Breast epithelium (tissue), 4 donors: ENCODE measurements around the gene EIF4G3. TPM values are rescaled to one million over a fixed set of nuclear protein-coding genes. Genes with fewer than 3 reads are reported as not detected.

Experiments
- DNase-seq, 2 donors: peaks; one replicate each; pipeline ENCODE4 v3.0.0-alpha.2; 2019; ENCODE audit warnings: low spot score in 2 of 2
- H3K27ac ChIP-seq, 2 donors: fragments of 200-600 bp; sonication (generic) in 1 of 2; one replicate each; pipeline ENCODE4 v1.5.1; 2016 to 2019; ENCODE audit warnings: mild to moderate bottlenecking in 1 of 2
- H3K27me3 ChIP-seq, 2 donors: fragments of 200-600 bp; sonication (generic) in 1 of 2; one replicate each; pipeline versions ENCODE4 v1.5.1 to v1.6.0; 2017 to 2019; ENCODE audit warnings: control low read depth in 1 of 2, mild to moderate bottlenecking in 1 of 2
- H3K36me3 ChIP-seq: fragments of 200-600 bp; one replicate; pipeline ENCODE4 v1.5.1; 2019
- H3K4me1 ChIP-seq, 2 donors: fragments of 200-600 bp; sonication (generic); one replicate each; pipeline ENCODE4 v1.5.1; 2016 to 2019; ENCODE audit warnings: control low read depth in 1 of 2
- H3K4me3 ChIP-seq, 3 donors: fragments of 200-600 bp; sonication (generic); 1 replicate in 2 of 3; 2 replicates in 1 of 3; pipeline ENCODE4 v1.5.1; 2016 to 2019; ENCODE audit warnings: mild to moderate bottlenecking in 3 of 3, moderate library complexity in 2 of 3
- H3K9me3 ChIP-seq, 2 donors: fragments of 200-600 bp; sonication (generic) in 1 of 2; one replicate each; pipeline ENCODE4 v1.5.1; 2016 to 2019; ENCODE audit warnings: control low read depth in 1 of 2
- POLR2A ChIP-seq: fragments of 450-650 bp; IDR thresholded peaks from one replicate; pipeline ENCODE4 v1.6.1; 2016; ENCODE audit warnings: antibody characterized with exemption, mild to moderate bottlenecking, moderate library complexity
- POLR2AphosphoS5 ChIP-seq, 3 donors: sonication (generic); formaldehyde crosslinking; IDR thresholded peaks; one replicate each; pipeline ENCODE4 v1.6.1; 2017; ENCODE audit warnings: antibody characterized with exemption in 3 of 3
- intact Hi-C: fragments of 100-400 bp; cut with DNase I; formaldehyde crosslinking; loops from one replicate; pipeline ENCODE4 v1.15.1; 2023; ENCODE audit warnings: low total_unique reads
- total RNA-seq, 3 donors: library from RNA; depleted of rRNA; stranded (reverse); fragments of >200 nt; gene quantifications; one replicate each; pipeline ENCODE4 v1.1.0, GENCODE V29; 2016
- TF ChIP-seq, protein P1 (sequence below), 3 donors: fragments of 450-650 bp; IDR thresholded peaks; one replicate each; pipeline ENCODE4 v1.5.1; 2016 to 2017; ENCODE audit warnings: antibody characterized with exemption in 3 of 3, mild to moderate bottlenecking in 3 of 3, moderate library complexity in 3 of 3

EIF4G3 gene
- total RNA-seq, 3 donors from 2014 or later, result 37.8 to 52.4 (median 50.8) TPM

DNA sequence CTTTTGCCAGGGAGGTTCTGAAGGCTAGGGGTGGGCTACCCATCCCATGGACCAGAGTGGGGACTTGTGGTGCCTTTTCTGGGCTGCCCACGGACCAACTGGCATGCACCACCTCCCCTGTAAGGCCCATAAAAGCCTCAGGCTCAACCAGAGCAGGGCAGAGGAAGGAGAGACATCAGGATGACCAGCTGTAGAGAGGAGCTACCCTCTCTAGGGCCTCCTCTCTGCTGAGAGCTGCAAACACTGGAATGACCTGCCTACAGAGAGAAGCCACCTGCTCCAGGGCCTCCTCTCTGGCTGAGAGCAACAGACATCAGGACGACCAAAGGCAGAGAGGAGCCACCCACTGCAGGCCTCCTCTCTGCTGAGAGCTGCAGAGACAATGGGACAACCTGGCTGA lies 140.9 kb downstream of the EIF4G3 start:
- Histone ChIP-seq H3K4me1 (no peaks in the 10 kb centered on the region), H3K9me3 (no peaks in the 10 kb centered on the region), H3K27me3 (no peaks in the 10 kb centered on the region), H3K36me3 (no peaks in the 10 kb centered on the region), H3K27ac (no peak overlapping the region), H3K4me3 (no peak overlapping the region)
- no peak for DNase-seq
- no peak for TF ChIP-seq POLR2AphosphoS5 (IDR thresholded peaks at IDR 0.05)
- TF ChIP-seq, protein P1, sequence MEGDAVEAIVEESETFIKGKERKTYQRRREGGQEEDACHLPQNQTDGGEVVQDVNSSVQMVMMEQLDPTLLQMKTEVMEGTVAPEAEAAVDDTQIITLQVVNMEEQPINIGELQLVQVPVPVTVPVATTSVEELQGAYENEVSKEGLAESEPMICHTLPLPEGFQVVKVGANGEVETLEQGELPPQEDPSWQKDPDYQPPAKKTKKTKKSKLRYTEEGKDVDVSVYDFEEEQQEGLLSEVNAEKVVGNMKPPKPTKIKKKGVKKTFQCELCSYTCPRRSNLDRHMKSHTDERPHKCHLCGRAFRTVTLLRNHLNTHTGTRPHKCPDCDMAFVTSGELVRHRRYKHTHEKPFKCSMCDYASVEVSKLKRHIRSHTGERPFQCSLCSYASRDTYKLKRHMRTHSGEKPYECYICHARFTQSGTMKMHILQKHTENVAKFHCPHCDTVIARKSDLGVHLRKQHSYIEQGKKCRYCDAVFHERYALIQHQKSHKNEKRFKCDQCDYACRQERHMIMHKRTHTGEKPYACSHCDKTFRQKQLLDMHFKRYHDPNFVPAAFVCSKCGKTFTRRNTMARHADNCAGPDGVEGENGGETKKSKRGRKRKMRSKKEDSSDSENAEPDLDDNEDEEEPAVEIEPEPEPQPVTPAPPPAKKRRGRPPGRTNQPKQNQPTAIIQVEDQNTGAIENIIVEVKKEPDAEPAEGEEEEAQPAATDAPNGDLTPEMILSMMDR (IDR thresholded peaks at IDR 0.05), result no peak
- no peak for TF ChIP-seq POLR2A
- intact Hi-C loops, result no loop called here

DNA sequence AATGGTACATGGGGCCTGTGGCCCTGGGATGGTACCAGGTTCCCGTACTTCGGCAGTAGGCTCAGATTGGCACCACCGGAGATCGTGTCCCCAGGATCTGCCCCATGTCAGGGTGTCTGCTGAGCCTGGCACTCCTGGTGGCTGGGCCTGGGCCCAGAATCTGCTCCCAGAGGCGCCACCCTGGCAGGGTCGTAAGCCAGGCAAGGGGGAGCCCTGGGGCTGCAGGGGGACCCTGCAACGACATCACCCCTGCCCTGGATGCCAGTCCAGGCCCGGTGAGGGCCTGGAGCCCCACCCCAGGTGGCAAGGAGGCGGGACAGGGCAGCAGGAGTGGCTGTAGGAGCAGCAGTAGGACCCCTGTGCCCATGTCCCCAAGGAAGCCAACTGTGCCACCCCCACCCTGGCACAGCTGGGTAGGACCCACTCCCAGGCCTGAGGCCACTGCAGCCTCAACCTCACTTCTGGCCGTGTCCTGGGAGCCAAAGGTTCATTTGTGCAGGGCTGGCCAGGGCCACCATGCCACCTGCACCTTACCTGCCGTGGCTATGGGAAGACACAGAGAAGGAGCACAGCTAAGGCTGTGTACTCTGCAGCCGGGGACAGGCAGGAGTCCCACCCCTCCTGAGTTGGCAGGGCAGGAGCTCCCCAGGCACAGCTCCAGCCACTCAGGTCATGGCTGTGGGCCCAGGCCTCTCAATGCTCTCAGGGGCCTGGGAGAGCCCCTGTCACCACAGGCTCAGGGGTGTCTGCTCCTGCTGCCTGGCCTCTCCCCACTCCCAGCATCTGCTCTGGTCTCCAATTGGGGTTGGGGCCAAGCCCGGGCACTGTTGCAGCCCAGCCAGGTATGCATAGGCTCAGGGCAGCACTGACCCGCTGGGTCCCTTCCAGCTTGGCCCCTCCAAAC lies 141.7 kb downstream of the EIF4G3 start:
- DNase-seq, result no peak
- Histone ChIP-seq H3K27me3 (no peaks in the 10 kb centered on the region), H3K27ac (no peak overlapping the region), H3K4me1 (no peaks in the 10 kb centered on the region), H3K4me3 (no peak overlapping the region), H3K9me3 (no peaks in the 10 kb centered on the region), H3K36me3 (no peaks in the 10 kb centered on the region)
- TF ChIP-seq POLR2AphosphoS5 (IDR thresholded peaks at IDR 0.05) (no peak), POLR2A (no peak)
- TF ChIP-seq, protein P1 (IDR thresholded peaks at IDR 0.05), result no peak
- intact Hi-C loops, result no loop called here

DNA sequence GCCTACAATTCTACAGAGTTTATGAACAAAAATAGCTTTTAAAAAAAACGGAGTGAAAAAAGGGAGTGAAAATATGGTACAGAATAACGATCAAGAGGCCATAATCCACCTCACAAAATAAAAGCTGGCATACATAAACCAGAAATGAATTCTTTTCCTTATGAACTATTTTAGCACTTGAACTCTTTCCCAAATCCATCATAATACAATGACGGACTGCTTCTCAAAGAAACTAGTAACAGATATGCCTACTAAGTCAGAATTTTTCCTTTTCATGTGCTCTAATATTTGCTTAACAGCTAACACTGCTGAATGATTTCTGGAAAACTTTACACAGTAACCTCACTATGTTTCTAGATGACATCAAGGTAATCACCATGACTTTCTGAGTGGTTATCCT lies 144.0 kb downstream of the EIF4G3 start:
- no peak for DNase-seq
- intact Hi-C loops, result no loop called here
- no peak overlapping the region for H3K4me3 ChIP-seq
- H3K27me3 ChIP-seq, result no peaks in the 10 kb centered on the region
- no peak overlapping the region for H3K27ac ChIP-seq
- H3K4me1 ChIP-seq, result no peaks in the 10 kb centered on the region
- H3K36me3 ChIP-seq, result no peaks in the 10 kb centered on the region
- TF ChIP-seq POLR2AphosphoS5 (IDR thresholded peaks at IDR 0.05) (no peak), POLR2A (no peak)
- TF ChIP-seq, protein P1 (IDR thresholded peaks at IDR 0.05), result no peak
- no peaks in the 10 kb centered on the region for H3K9me3 ChIP-seq

DNA sequence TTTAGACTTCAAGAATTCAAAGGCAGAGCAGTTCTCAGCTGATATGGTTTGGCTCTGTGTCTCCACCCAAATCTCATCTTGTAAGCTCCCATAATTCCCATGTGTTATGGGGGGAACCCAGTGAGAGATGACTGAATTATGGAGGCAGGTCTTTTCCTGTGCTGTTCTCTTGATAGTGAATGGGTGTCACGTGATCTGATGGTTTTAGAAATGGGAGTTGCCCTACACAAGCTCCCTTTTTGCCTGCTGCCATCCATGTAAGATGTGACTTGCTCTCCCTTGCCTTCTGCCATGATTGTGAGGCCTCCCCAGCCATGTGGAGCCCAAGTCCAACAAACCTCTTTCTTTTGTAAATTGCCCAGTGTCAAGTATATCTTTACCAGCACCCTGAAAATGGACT lies 146.5 kb downstream of the EIF4G3 start:
- TF ChIP-seq, protein P1 (IDR thresholded peaks at IDR 0.05), result no peak
- TF ChIP-seq POLR2A (no peak), POLR2AphosphoS5 (IDR thresholded peaks at IDR 0.05) (no peak)
- Histone ChIP-seq H3K9me3 (no peaks in the 10 kb centered on the region), H3K4me3 (no peak overlapping the region), H3K36me3 (no peaks in the 10 kb centered on the region), H3K4me1 (no peaks in the 10 kb centered on the region), H3K27me3 (no peaks in the 10 kb centered on the region), H3K27ac (no peak overlapping the region)
- intact Hi-C loops, result no loop called here
- DNase-seq, result no peak

DNA sequence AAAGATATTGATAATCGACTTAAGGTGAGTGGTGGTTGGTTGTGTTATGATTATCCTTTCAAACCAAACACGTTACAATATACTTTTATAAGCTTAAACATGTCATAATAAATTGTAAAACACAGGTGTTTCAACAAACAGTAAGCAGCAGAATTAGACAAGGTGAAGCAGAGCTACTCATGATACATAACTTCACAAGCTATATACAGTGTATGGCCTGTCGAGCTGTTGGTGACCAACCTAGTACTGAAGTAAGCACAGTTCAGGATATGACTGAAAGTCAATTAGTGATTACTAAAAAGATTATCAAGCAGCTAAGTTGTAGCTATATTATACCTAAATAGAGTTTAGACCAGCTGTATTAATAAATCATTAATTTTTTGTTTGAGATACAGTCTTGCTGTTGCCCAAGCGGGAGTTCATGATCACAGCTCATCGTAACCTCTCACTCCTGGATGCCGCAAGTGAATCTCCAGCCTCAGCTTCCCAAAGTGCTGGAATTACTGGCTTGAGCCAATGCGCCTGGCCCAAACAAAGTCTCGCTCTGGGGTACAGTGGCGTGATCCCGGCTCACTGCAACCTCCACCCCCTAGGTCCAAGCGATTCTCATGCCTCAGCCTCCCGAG lies 148.1 kb downstream of the EIF4G3 start:
- Histone ChIP-seq H3K27me3 (no peaks in the 10 kb centered on the region), H3K27ac (no peak overlapping the region), H3K36me3 (no peaks in the 10 kb centered on the region), H3K4me3 (no peak overlapping the region), H3K4me1 (no peaks in the 10 kb centered on the region), H3K9me3 (no peaks in the 10 kb centered on the region)
- intact Hi-C loops, result no loop called here
- DNase-seq, result no peak
- TF ChIP-seq POLR2AphosphoS5 (IDR thresholded peaks at IDR 0.05) (no peak), POLR2A (no peak)
- TF ChIP-seq, protein P1 (IDR thresholded peaks at IDR 0.05), result no peak
